Measurements from ENCODE around the gene FKRP. TPM values are rescaled to one million over a fixed set of nuclear protein-coding genes. Genes with fewer than 3 reads are reported as not detected.
"Not testable (repeated sequence)": the region's sequence is repeated elsewhere in the genome, so short reads cannot be mapped to it uniquely, and the experiment has no call there.

FKRP gene
- total RNA-seq, 2 donors from 2014 or later = 8.4 to 10.4 TPM

- Histone ChIP-seq H3K4me1 (no peaks in the 10 kb centered on the region), H3K27me3 (no peaks in the 10 kb centered on the region), H3K27ac (no peak overlapping the region), H3K9me3 (no peaks in the 10 kb centered on the region), H3K9ac (ENCODE audit: low read depth in 2 of 2, low read length in 2 of 2) (no peak overlapping the region), H3K4me3 (no peak overlapping the region), H3K36me3 (no peaks in the 10 kb centered on the region)
- no peak for TF ChIP-seq CTCF (IDR thresholded peaks at IDR 0.05)
- intact Hi-C loops (cut with DNase I) = loop anchor here (2.0 to 10.0 kb wide), 2 partner anchors 85 to 239 kb away; no protein-coding TSS in a partner anchor
- no peak for DNase-seq
Measured at GRCh38 chr19:46755853-46756543, 10.1 kb downstream of the FKRP start.

GRCh38 chr19:46756544-46756888 lies 10.7 kb downstream of the FKRP start:
- H3K9ac ChIP-seq (ENCODE audit: low read depth in 2 of 2, low read length in 2 of 2) = no peak overlapping the region
- intact Hi-C loops (cut with DNase I) = loop anchor here (2.0 to 10.0 kb wide), 2 partner anchors 84 to 238 kb away; no protein-coding TSS in a partner anchor
- DNase-seq = no peak
- no peak for TF ChIP-seq CTCF (IDR thresholded peaks at IDR 0.05)
- no peaks in the 10 kb centered on the region for H3K9me3 ChIP-seq
- H3K4me1 ChIP-seq = no peaks in the 10 kb centered on the region
- H3K36me3 ChIP-seq = no peaks in the 10 kb centered on the region
- no peak overlapping the region for H3K4me3 ChIP-seq
- no peak overlapping the region for H3K27ac ChIP-seq
- H3K27me3 ChIP-seq = no peaks in the 10 kb centered on the region

- no peaks in the 10 kb centered on the region for H3K4me1 ChIP-seq
- H3K27me3 ChIP-seq = no peaks in the 10 kb centered on the region
- H3K36me3 ChIP-seq = no peaks in the 10 kb centered on the region
- no peak overlapping the region for H3K9ac ChIP-seq (ENCODE audit: low read depth in 2 of 2, low read length in 2 of 2)
- no peak overlapping the region for H3K4me3 ChIP-seq
- intact Hi-C loops (cut with DNase I) = loop anchor here (10.0 kb wide), 1 partner anchor 236 kb away; no protein-coding TSS in a partner anchor
- no peaks in the 10 kb centered on the region for H3K9me3 ChIP-seq
- TF ChIP-seq CTCF (IDR thresholded peaks at IDR 0.05) = no peak
- no peak overlapping the region for H3K27ac ChIP-seq
- no peak for DNase-seq
Measured at GRCh38 chr19:46759206-46759605, 13.3 kb downstream of the FKRP start.

GRCh38 chr19:46759817-46760333 lies 14.0 kb downstream of the FKRP start:
- intact Hi-C loops (cut with DNase I) = loop anchor here (10.0 kb wide), 1 partner anchor 235 kb away; no protein-coding TSS in a partner anchor
- no peaks in the 10 kb centered on the region for H3K27me3 ChIP-seq
- no peaks in the 10 kb centered on the region for H3K36me3 ChIP-seq
- no peak overlapping the region for H3K27ac ChIP-seq
- no peak for DNase-seq
- H3K4me1 ChIP-seq = no peaks in the 10 kb centered on the region
- no peak overlapping the region for H3K9ac ChIP-seq (ENCODE audit: low read depth in 2 of 2, low read length in 2 of 2)
- H3K4me3 ChIP-seq = no peak overlapping the region
- no peaks in the 10 kb centered on the region for H3K9me3 ChIP-seq
- no peak for TF ChIP-seq CTCF (IDR thresholded peaks at IDR 0.05)

- intact Hi-C loops (cut with DNase I) = no loop called here
- no peak overlapping the region for H3K9ac ChIP-seq (ENCODE audit: low read depth in 2 of 2, low read length in 2 of 2)
- DNase-seq = no peak
- no peaks in the 10 kb centered on the region for H3K9me3 ChIP-seq
- TF ChIP-seq CTCF (IDR thresholded peaks at IDR 0.05) = no peak
- H3K36me3 ChIP-seq = no peaks in the 10 kb centered on the region
- H3K4me3 ChIP-seq = no peak overlapping the region
- no peak overlapping the region for H3K27ac ChIP-seq
- no peaks in the 10 kb centered on the region for H3K4me1 ChIP-seq
- no peaks in the 10 kb centered on the region for H3K27me3 ChIP-seq
Measured at GRCh38 chr19:46760363-46760762, 14.5 kb downstream of the FKRP start.

GRCh38 chr19:46760897-46761296 lies 15.0 kb downstream of the FKRP start:
- H3K36me3 ChIP-seq; H3K27ac ChIP-seq; intact Hi-C loops (cut with DNase I): not testable (repeated sequence)

More at GRCh38 chr19:46760897-46761296, 15.0 kb downstream of the FKRP start:
- not testable (repeated sequence) for H3K4me3 ChIP-seq; H3K9ac ChIP-seq (ENCODE audit: low read depth in 2 of 2, low read length in 2 of 2); DNase-seq; H3K27me3 ChIP-seq; H3K9me3 ChIP-seq; H3K4me1 ChIP-seq

All from colonic mucosa (tissue), 4 donors.